HepG2 (cell line): ENCODE data around the gene FBXO41. TPM values are rescaled to one million over a fixed set of nuclear protein-coding genes. Genes with fewer than 3 reads are reported as not detected.

Experiments used
- ATAC-seq: fragments of 200-7000 bp; cut with Tn5 transposase; 3 replicates; pipeline ENCODE4 v1.9.1; 2020; ENCODE audit warnings: mild to moderate bottlenecking, moderate library complexity
- BruUV-seq: library from RNA; stranded (reverse); fragments of 400-500 nt; replicated peaks from 2 replicates; lab custom pipeline; 2021; lab: Mats Ljungman, UMichigan
- CTCF ChIA-PET: fragments of 300-600 bp; formaldehyde crosslinking; extraction: SDS; loops from one replicate; lab custom pipeline; 2021; ENCODE audit warnings: low total read pairs, inconsistent platforms, low intra/inter-chr PET ratio; lab: Yijun Ruan, JAX
- POLR2A ChIA-PET: fragments of 350-600 bp; sonication (Branson Sonifier 250); formaldehyde crosslinking; loops from one replicate; lab custom pipeline; 2020; ENCODE audit warnings: antibody characterized with exemption, inconsistent platforms; lab: Yijun Ruan, JAX
- DNase-seq: peaks from one replicate; pipeline ENCODE4 v3.0.0-alpha.2; 2015; ENCODE audit warnings: low spot score
- FAIRE-seq: peaks from 3 replicates; lab custom pipeline; 2011; peaks lifted over from hg19 to GRCh38; lab: Jason Lieb, UNC
- H2AFZ ChIP-seq: one replicate; pipeline ENCODE4 v1.6.1; 2011; ENCODE audit warnings: low read length, inconsistent platforms
- H3K27ac ChIP-seq: fragments of 300-600 bp; 3 replicates; pipeline ENCODE4 v1.8.0; 2011; ENCODE audit warnings: mixed run types, mild to moderate bottlenecking, mixed read lengths, low read length, inconsistent platforms; ENCODE audit not compliant: insufficient read depth; ENCODE audit errors: extremely low read length
- H3K27me3 ChIP-seq, 2 experiments: fragments of 200-600 bp in 1 of 2; 2 replicates in 1 of 2; 3 replicates in 1 of 2; pipeline versions ENCODE4 v1.6.0 to v1.8.0; 2011; ENCODE audit warnings: low read length in 2 of 2, mild to moderate bottlenecking in 2 of 2, moderate library complexity in 2 of 2, inconsistent platforms in 1 of 2; ENCODE audit not compliant: insufficient read depth in 2 of 2, control insufficient read depth in 1 of 2
- H3K36me3 ChIP-seq, 2 experiments: fragments of 200-600 bp in 1 of 2; replicated peaks in 1 of 2; 2 replicates in 1 of 2; 3 replicates in 1 of 2; pipeline versions ENCODE4 v1.5.1 to v1.8.0; 2011; ENCODE audit warnings: low read length in 2 of 2, inconsistent platforms in 1 of 2; ENCODE audit not compliant: insufficient read depth in 2 of 2, control insufficient read depth in 1 of 2
- H3K4me1 ChIP-seq: 2 replicates; pipeline ENCODE4 v1.5.1; 2012; ENCODE audit warnings: low read length, inconsistent platforms; ENCODE audit not compliant: insufficient read depth
- H3K4me2 ChIP-seq: 2 replicates; pipeline ENCODE4 v1.6.0; 2011; ENCODE audit warnings: low read depth, low read length, inconsistent platforms
- H3K4me3 ChIP-seq, 3 experiments: fragments of 200-600 bp in 1 of 3; sonication (generic), shearing (Covaris generic) in 1 of 3; replicated peaks in 1 of 3; 2 replicates each; pipeline ENCODE4 v1.5.1; 2011 to 2016; ENCODE audit warnings: low read length in 3 of 3, inconsistent platforms in 2 of 3, low read depth in 2 of 3, mild to moderate bottlenecking in 2 of 3, control low read depth in 1 of 3, mixed read lengths in 1 of 3; ENCODE audit not compliant: insufficient read depth in 1 of 3
- H3K79me2 ChIP-seq: one replicate; pipeline ENCODE4 v1.6.1; 2011; ENCODE audit warnings: low read length, inconsistent platforms; ENCODE audit not compliant: insufficient read depth
- H3K9ac ChIP-seq: 2 replicates; pipeline ENCODE4 v1.6.0; 2011; ENCODE audit warnings: mild to moderate bottlenecking, low read depth, low read length, inconsistent platforms; ENCODE audit not compliant: insufficient read depth
- H3K9me3 ChIP-seq: 2 replicates; pipeline ENCODE4 v1.5.1; 2012; ENCODE audit warnings: mild to moderate bottlenecking, low read length
- H4K20me1 ChIP-seq: 2 replicates; pipeline ENCODE4 v1.6.0; 2011; ENCODE audit warnings: inconsistent platforms, mild to moderate bottlenecking, low read length, moderate library complexity; ENCODE audit not compliant: insufficient read depth
- ARNTL ChIP-seq: sonication (generic); formaldehyde crosslinking; IDR thresholded peaks from 2 replicates; pipeline ENCODE4 v1.4.0; 2020; ENCODE audit warnings: mild to moderate bottlenecking, missing genetic modification reagents
- CENPX ChIP-seq: sonication (generic); formaldehyde crosslinking; IDR thresholded peaks from 2 replicates; pipeline ENCODE4 v1.9.0; 2021; ENCODE audit warnings: mild to moderate bottlenecking, missing genetic modification reagents, moderate library complexity
- HDAC1 ChIP-seq: sonication (generic); formaldehyde crosslinking; IDR thresholded peaks from 2 replicates; pipeline ENCODE4 v1.5.1; 2020; ENCODE audit warnings: mild to moderate bottlenecking, missing genetic modification reagents
- MYC ChIP-seq: sonication (generic); formaldehyde crosslinking; IDR thresholded peaks from 2 replicates; pipeline ENCODE4 v1.9.0; 2021; ENCODE audit warnings: missing genetic modification reagents, borderline replicate concordance
- SCMH1 ChIP-seq: sonication (generic); formaldehyde crosslinking; IDR thresholded peaks from 2 replicates; pipeline ENCODE4 v1.9.0; 2021; ENCODE audit warnings: missing genetic modification reagents, mild to moderate bottlenecking, borderline replicate concordance
- ZFAT ChIP-seq: sonication (generic); formaldehyde crosslinking; conservative IDR thresholded peaks from 2 replicates; pipeline ENCODE4 v1.8.1; 2023; ENCODE audit warnings: missing genetic modification reagents, inconsistent platforms
- ZFP36L1 ChIP-seq: sonication (generic); formaldehyde crosslinking; IDR thresholded peaks from 2 replicates; pipeline ENCODE4 v1.8.0; 2022; ENCODE audit warnings: mild to moderate bottlenecking, missing genetic modification reagents, moderate library complexity
- ZKSCAN5 ChIP-seq: sonication (generic); formaldehyde crosslinking; IDR thresholded peaks from 2 replicates; pipeline ENCODE4 v1.5.1; 2020; ENCODE audit warnings: mild to moderate bottlenecking, missing genetic modification reagents
- ZNF496 ChIP-seq: sonication (generic); formaldehyde crosslinking; IDR thresholded peaks from 2 replicates; pipeline ENCODE4 v1.8.1; 2023; ENCODE audit warnings: mild to moderate bottlenecking, moderate library complexity, missing genetic modification reagents; ENCODE audit not compliant: insufficient replicate concordance
- ZNF772 ChIP-seq: sonication (generic); formaldehyde crosslinking; IDR thresholded peaks from 2 replicates; pipeline ENCODE4 v1.5.0; 2020; ENCODE audit warnings: mild to moderate bottlenecking, missing genetic modification reagents
- ZNF839 ChIP-seq: sonication (generic); formaldehyde crosslinking; IDR thresholded peaks from 2 replicates; pipeline ENCODE4 v1.4.0; 2020; ENCODE audit warnings: missing genetic modification reagents, mild to moderate bottlenecking, borderline replicate concordance
- WGBS: methylation state at CpG from one replicate; pipeline ENCODE4 v1.1.6; 2017; ENCODE audit warnings: low lambda C conversion rate; 5-methylcytosine and 5-hydroxymethylcytosine counted together
- in situ Hi-C: cut with HindIII; loops from 2 replicates; pipeline ENCODE4 v1.10.0; 2017; ENCODE audit warnings: low pct_unique_long_range_greater_than_20kb; ENCODE audit not compliant: extremely low pct_ligation_motif_present
- intact Hi-C: fragments of 100-400 bp; cut with micrococcal nuclease; formaldehyde crosslinking; loops from one replicate; pipeline ENCODE4 v1.10.0; 2022; ENCODE audit not compliant: unreplicated experiment
- polyA plus RNA-seq, 8 experiments: library from polyadenylated mRNA; depleted of rRNA in 3 of 8; stranded (reverse) in 7 of 8; unstranded in 1 of 8; fragments of >200 nt; fragmentation: Illumina TruSeq in 4 of 8; extraction: Trizol in 4 of 8; gene quantifications; 2 replicates each; pipeline versions ENCODE4 v1.2.1 to v1.2.3, GENCODE V29; 2011 to 2016; ENCODE audit warnings: low read depth in 4 of 8, missing spikeins in 1 of 8, mixed read lengths in 1 of 8; ENCODE audit not compliant: insufficient read depth in 1 of 8
- total RNA-seq, 5 experiments: library from RNA; depleted of rRNA; stranded (reverse); fragments of >200 nt; fragmentation: Illumina TruSeq; extraction: Trizol; gene quantifications; 2 replicates each; pipeline ENCODE4 v1.2.3, GENCODE V29; 2016; ENCODE audit warnings: low read depth in 1 of 5
- TF ChIP-seq, protein P1 (sequence below): sonication (generic); formaldehyde crosslinking; IDR thresholded peaks from 2 replicates; pipeline ENCODE4 v1.9.0; 2021; ENCODE audit warnings: missing genetic modification reagents, borderline replicate concordance
- TF ChIP-seq, protein P2 (sequence below): fragments of 450-650 bp; IDR thresholded peaks from 2 replicates; pipeline ENCODE4 v1.6.1; 2016
- TF ChIP-seq, protein P3 (sequence below): sonication (generic); formaldehyde crosslinking; IDR thresholded peaks from 2 replicates; pipeline ENCODE4 v1.5.1; 2020; ENCODE audit warnings: mild to moderate bottlenecking, missing genetic modification reagents, moderate library complexity
- TF ChIP-seq, protein P4 (sequence below): sonication (generic); formaldehyde crosslinking; IDR thresholded peaks from 2 replicates; pipeline ENCODE4 v1.5.0; 2020; ENCODE audit warnings: missing genetic modification reagents, mild to moderate bottlenecking, borderline replicate concordance

FBXO41 gene
- total and polyA plus RNA-seq, 2 of the 13 experiments (the other 11 are each of a cell fraction or from before 2014, with no cell fraction given) = 4.2 to 10.3 TPM

DNA sequence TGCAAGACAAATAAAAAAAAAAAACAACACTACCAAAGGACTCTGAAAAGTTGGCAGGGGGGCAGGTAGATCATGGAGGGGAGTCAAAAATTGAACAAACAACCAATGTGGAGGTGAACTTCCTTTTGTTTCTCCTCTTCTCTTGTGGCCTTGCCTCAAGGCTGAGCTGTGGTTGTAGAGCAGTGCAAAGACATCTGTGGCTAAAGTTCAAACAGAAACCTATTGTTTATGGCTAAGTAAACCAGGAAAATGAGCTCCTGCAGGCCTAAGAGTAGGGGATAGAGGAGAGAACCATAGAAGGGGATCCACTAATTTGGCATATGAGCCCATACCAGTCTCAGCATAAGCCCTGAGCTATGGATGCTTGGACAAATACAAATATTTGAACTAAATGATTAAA lies 49.3 kb upstream of the FBXO41 start (continued):
- TF ChIP-seq, protein P1, sequence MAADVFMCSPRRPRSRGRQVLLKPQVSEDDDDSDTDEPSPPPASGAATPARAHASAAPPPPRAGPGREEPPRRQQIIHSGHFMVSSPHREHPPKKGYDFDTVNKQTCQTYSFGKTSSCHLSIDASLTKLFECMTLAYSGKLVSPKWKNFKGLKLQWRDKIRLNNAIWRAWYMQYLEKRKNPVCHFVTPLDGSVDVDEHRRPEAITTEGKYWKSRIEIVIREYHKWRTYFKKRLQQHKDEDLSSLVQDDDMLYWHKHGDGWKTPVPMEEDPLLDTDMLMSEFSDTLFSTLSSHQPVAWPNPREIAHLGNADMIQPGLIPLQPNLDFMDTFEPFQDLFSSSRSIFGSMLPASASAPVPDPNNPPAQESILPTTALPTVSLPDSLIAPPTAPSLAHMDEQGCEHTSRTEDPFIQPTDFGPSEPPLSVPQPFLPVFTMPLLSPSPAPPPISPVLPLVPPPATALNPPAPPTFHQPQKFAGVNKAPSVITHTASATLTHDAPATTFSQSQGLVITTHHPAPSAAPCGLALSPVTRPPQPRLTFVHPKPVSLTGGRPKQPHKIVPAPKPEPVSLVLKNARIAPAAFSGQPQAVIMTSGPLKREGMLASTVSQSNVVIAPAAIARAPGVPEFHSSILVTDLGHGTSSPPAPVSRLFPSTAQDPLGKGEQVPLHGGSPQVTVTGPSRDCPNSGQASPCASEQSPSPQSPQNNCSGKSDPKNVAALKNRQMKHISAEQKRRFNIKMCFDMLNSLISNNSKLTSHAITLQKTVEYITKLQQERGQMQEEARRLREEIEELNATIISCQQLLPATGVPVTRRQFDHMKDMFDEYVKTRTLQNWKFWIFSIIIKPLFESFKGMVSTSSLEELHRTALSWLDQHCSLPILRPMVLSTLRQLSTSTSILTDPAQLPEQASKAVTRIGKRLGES (CRISPR knock-in tag) = no peak
- TF ChIP-seq HDAC1 (CRISPR knock-in tag) (0 out of 2 replicates have a peak, but pooled peaks have one; percentile 16), ZKSCAN5 (CRISPR knock-in tag) (0 out of 2 replicates have a peak, but pooled peaks have one; percentile 45)

GRCh38 chr2:73324126-73324725 lies 39.9 kb upstream of the FBXO41 start:
- DNase-seq (no peak), FAIRE-seq (no peak), ATAC-seq (no peak)
- H3K79me2 ChIP-seq = no peaks in the 10 kb centered on the region
- ChIA-PET POLR2A (no interaction called here), CTCF (no interaction called here)
- BruUV-seq = no TSS peak
- H3K27me3 ChIP-seq = peaks cover 4 to 40% of the 10 kb centered on the region in 2 experiments
- H4K20me1 ChIP-seq = no peaks in the 10 kb centered on the region
- in situ Hi-C loops = no loop called here
- 11% methylated on average over 13 of the region's 13 CpGs for whole genome bisulfite sequencing
- no peak overlapping the region for H3K4me3 ChIP-seq
- no peak overlapping the region for H3K9ac ChIP-seq
- H3K4me1 ChIP-seq = no peaks in the 10 kb centered on the region
- H3K27ac ChIP-seq = no peak overlapping the region
- H3K9me3 ChIP-seq = no peaks in the 10 kb centered on the region
- no peak overlapping the region for H3K4me2 ChIP-seq
- intact Hi-C loops = no loop called here
- H3K36me3 ChIP-seq = no peaks in the 10 kb centered on the region
- H2AFZ ChIP-seq = no peak overlapping the region
- TF ChIP-seq ZNF839 (CRISPR knock-in tag) (no peak), MYC (CRISPR knock-in tag) (no peak), ZNF772 (CRISPR knock-in tag) (no peak), ZNF496 (CRISPR knock-in tag) (no peak), CENPX (no peak), SCMH1 (CRISPR knock-in tag) (no peak), ZFP36L1 (CRISPR knock-in tag) (no peak), ARNTL (CRISPR knock-in tag) (no peak), ZFAT (CRISPR knock-in tag) (no peak)
- TF ChIP-seq, protein P2, sequence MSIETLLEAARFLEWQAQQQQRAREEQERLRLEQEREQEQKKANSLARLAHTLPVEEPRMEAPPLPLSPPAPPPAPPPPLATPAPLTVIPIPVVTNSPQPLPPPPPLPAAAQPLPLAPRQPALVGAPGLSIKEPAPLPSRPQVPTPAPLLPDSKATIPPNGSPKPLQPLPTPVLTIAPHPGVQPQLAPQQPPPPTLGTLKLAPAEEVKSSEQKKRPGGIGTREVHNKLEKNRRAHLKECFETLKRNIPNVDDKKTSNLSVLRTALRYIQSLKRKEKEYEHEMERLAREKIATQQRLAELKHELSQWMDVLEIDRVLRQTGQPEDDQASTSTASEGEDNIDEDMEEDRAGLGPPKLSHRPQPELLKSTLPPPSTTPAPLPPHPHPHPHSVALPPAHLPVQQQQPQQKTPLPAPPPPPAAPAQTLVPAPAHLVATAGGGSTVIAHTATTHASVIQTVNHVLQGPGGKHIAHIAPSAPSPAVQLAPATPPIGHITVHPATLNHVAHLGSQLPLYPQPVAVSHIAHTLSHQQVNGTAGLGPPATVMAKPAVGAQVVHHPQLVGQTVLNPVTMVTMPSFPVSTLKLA = no peak
- TF ChIP-seq, protein P3, sequence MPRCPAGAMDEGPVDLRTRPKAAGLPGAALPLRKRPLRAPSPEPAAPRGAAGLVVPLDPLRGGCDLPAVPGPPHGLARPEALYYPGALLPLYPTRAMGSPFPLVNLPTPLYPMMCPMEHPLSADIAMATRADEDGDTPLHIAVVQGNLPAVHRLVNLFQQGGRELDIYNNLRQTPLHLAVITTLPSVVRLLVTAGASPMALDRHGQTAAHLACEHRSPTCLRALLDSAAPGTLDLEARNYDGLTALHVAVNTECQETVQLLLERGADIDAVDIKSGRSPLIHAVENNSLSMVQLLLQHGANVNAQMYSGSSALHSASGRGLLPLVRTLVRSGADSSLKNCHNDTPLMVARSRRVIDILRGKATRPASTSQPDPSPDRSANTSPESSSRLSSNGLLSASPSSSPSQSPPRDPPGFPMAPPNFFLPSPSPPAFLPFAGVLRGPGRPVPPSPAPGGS (CRISPR knock-in tag) = no peak
- TF ChIP-seq, protein P4, sequence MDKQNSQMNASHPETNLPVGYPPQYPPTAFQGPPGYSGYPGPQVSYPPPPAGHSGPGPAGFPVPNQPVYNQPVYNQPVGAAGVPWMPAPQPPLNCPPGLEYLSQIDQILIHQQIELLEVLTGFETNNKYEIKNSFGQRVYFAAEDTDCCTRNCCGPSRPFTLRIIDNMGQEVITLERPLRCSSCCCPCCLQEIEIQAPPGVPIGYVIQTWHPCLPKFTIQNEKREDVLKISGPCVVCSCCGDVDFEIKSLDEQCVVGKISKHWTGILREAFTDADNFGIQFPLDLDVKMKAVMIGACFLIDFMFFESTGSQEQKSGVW (CRISPR knock-in tag) = no peak
